Endothelial cell of umbilical vein (primary cell): ENCODE results near the gene FAM193B. TPM values are rescaled to one million over a fixed set of nuclear protein-coding genes. Genes with fewer than 3 reads are reported as not detected.

Experiments used
- BruUV-seq: library from RNA; stranded (reverse); fragments of 400-500 nt; replicated peaks from 2 replicates; lab custom pipeline; 2021; lab: Mats Ljungman, UMichigan
- CTCF ChIA-PET: fragments of 300-600, 350-600 bp; sonication (Branson Sonifier 250); formaldehyde crosslinking; loops from one replicate; lab custom pipeline; 2021; ENCODE audit warnings: antibody characterized with exemption, inconsistent platforms; lab: Charles Lee
- POLR2A ChIA-PET: fragments of 300-600, 350-600 bp; sonication (Branson Sonifier 250); formaldehyde crosslinking; loops from one replicate; lab custom pipeline; 2021; ENCODE audit warnings: antibody characterized with exemption, inconsistent platforms; lab: Charles Lee
- DNase-seq: peaks from one replicate; pipeline ENCODE4 v3.0.0-alpha.2; 2011; ENCODE audit warnings: low read depth, low spot score
- FAIRE-seq: peaks from 2 replicates; lab custom pipeline; 2011; peaks lifted over from hg19 to GRCh38; lab: Jason Lieb, UNC
- H2AFZ ChIP-seq: 2 replicates; pipeline ENCODE4 v1.6.0; 2012; ENCODE audit warnings: low read depth, low read length, control low read depth, inconsistent platforms
- H3K27ac ChIP-seq: 2 replicates; pipeline ENCODE4 v1.5.1; 2011; ENCODE audit warnings: low read depth, mild to moderate bottlenecking, control low read depth, low read length, moderate library complexity; ENCODE audit not compliant: insufficient read depth
- H3K27me3 ChIP-seq, 2 experiments: 2 replicates each; pipeline versions ENCODE4 v1.6.0 to v1.6.1; 2011; ENCODE audit warnings: low read length in 2 of 2, mixed read lengths in 1 of 2; ENCODE audit not compliant: control insufficient read depth in 2 of 2, insufficient read depth in 2 of 2
- H3K36me3 ChIP-seq, 2 experiments: 2 replicates in 1 of 2; 3 replicates in 1 of 2; pipeline ENCODE4 v1.5.1; 2011; ENCODE audit warnings: low read length in 2 of 2, mild to moderate bottlenecking in 1 of 2, moderate library complexity in 1 of 2; ENCODE audit not compliant: control insufficient read depth in 2 of 2, insufficient read depth in 2 of 2; ENCODE audit errors: extremely low read depth in 1 of 2
- H3K4me1 ChIP-seq: 3 replicates; pipeline ENCODE4 v1.5.1; 2011; ENCODE audit warnings: mild to moderate bottlenecking, low read length; ENCODE audit not compliant: control insufficient read depth, insufficient read depth; ENCODE audit errors: extremely low read depth
- H3K4me2 ChIP-seq: 2 replicates; pipeline ENCODE4 v1.6.1; 2011; ENCODE audit warnings: low read length, control low read depth, mixed read lengths; ENCODE audit not compliant: insufficient read depth
- H3K4me3 ChIP-seq, 3 experiments: fragments of 200-600 bp in 1 of 3; sonication (generic), shearing (Covaris generic) in 1 of 3; replicated peaks in 1 of 3; 2 replicates each; pipeline ENCODE4 v1.5.1; 2011 to 2016; ENCODE audit warnings: control low read depth in 3 of 3, low read length in 3 of 3, mild to moderate bottlenecking in 2 of 3, inconsistent platforms in 1 of 3, low read depth in 1 of 3, moderate library complexity in 1 of 3; ENCODE audit not compliant: insufficient read depth in 1 of 3
- H3K79me2 ChIP-seq: 2 replicates; pipeline ENCODE4 v1.6.0; 2012; ENCODE audit warnings: low read length, inconsistent platforms; ENCODE audit not compliant: control insufficient read depth, insufficient read depth
- H3K9ac ChIP-seq: replicated peaks from 2 replicates; pipeline ENCODE3; 2011; ENCODE audit warnings: low read length, control low read depth; ENCODE audit not compliant: insufficient read depth; ENCODE audit errors: extremely low read depth
- H3K9me1 ChIP-seq: replicated peaks from 3 replicates; pipeline ENCODE4 v1.6.0; 2011; ENCODE audit warnings: mild to moderate bottlenecking, low read length; ENCODE audit not compliant: control insufficient read depth, insufficient read depth; ENCODE audit errors: extremely low read depth
- H3K9me3 ChIP-seq: replicated peaks from 2 replicates; pipeline ENCODE4 v1.5.1; 2012; ENCODE audit warnings: low read length, inconsistent platforms; ENCODE audit not compliant: control insufficient read depth, insufficient read depth
- H4K20me1 ChIP-seq: replicated peaks from 2 replicates; pipeline ENCODE3; 2011; ENCODE audit warnings: mild to moderate bottlenecking, low read length; ENCODE audit not compliant: control insufficient read depth, insufficient read depth; ENCODE audit errors: extremely low read depth
- CTCF ChIP-seq, 2 donors: IDR thresholded peaks; 1 replicate in 1 of 2; 2 replicates in 1 of 2; pipeline ENCODE4 v1.5.1; 2011; ENCODE audit warnings: low read length in 2 of 2, mild to moderate bottlenecking in 2 of 2, moderate library complexity in 2 of 2, control low read depth in 1 of 2, inconsistent platforms in 1 of 2, low read depth in 1 of 2; ENCODE audit not compliant: insufficient read depth in 1 of 2; ENCODE audit errors: extremely low read depth in 1 of 2
- EZH2 ChIP-seq: IDR thresholded peaks from 2 replicates; pipeline ENCODE4 v1.6.1; 2012; ENCODE audit warnings: borderline replicate concordance, low read depth, mild to moderate bottlenecking, moderate library complexity, low read length, inconsistent platforms; ENCODE audit not compliant: severe bottlenecking
- FOS ChIP-seq: IDR thresholded peaks from 2 replicates; pipeline ENCODE4 v1.6.1; 2011; ENCODE audit warnings: mild to moderate bottlenecking, low read length, moderate library complexity, borderline replicate concordance; ENCODE audit not compliant: insufficient read depth
- GATA2 ChIP-seq: IDR thresholded peaks from 2 replicates; pipeline ENCODE4 v1.7.0; 2011; ENCODE audit warnings: low read depth, mild to moderate bottlenecking, moderate library complexity, mixed read lengths, low read length; ENCODE audit not compliant: insufficient read length, insufficient read depth
- JUN ChIP-seq: IDR thresholded peaks from 2 replicates; pipeline ENCODE4 v1.6.1; 2011; ENCODE audit warnings: borderline replicate concordance, low read depth; ENCODE audit not compliant: insufficient read length, insufficient read depth
- MAX ChIP-seq: IDR thresholded peaks from 2 replicates; pipeline ENCODE4 v1.6.1; 2011; ENCODE audit not compliant: insufficient read depth, insufficient read length
- MYC ChIP-seq: IDR thresholded peaks from one replicate; pipeline ENCODE4 v1.6.1; 2011; ENCODE audit warnings: mild to moderate bottlenecking, low read depth, low read length
- POLR2A ChIP-seq: IDR thresholded peaks from 2 replicates; pipeline ENCODE4 v1.6.1; 2012; ENCODE audit warnings: low read depth, mild to moderate bottlenecking, control low read depth, low read length
- POLR2AphosphoS5 ChIP-seq: IDR thresholded peaks from 2 replicates; pipeline ENCODE4 v1.6.1; 2012; ENCODE audit warnings: low read depth, mild to moderate bottlenecking, control low read depth, low read length, moderate library complexity; ENCODE audit not compliant: insufficient read depth
- dilution Hi-C: fragments of 300-500 bp; cut with MboI; formaldehyde crosslinking; loops from one replicate; pipeline ENCODE4 v1.15.0; 2019; ENCODE audit warnings: low sequenced_read_pairs; ENCODE audit not compliant: extremely low pct_ligation_motif_present
- intact Hi-C: fragments of 100-400 bp; cut with micrococcal nuclease; formaldehyde crosslinking; loops from one replicate; pipeline ENCODE4 v1.10.0; 2022
- polyA plus RNA-seq, 4 experiments: library from polyadenylated mRNA; depleted of rRNA in 3 of 4; stranded (reverse) in 3 of 4; unstranded in 1 of 4; fragments of >200 nt; gene quantifications; 2 replicates each; pipeline versions ENCODE4 v1.2.1 to v1.2.3, GENCODE V29; 2011 to 2012; ENCODE audit warnings: missing spikeins in 1 of 4
- total RNA-seq: library from RNA; stranded (reverse); gene quantifications from 2 replicates; pipeline ENCODE4 v1.2.3, GENCODE V29; 2021

Gene FAM193B
- total and polyA plus RNA-seq, 2 donors (not counting 3 experiments of a cell fraction or from before 2014, with no cell fraction given): 57.9 to 75.7 TPM

GRCh38 chr5:177516601-177517568 lies 37.5 kb downstream of the FAM193B start, which contains the start of gene DDX41:
DDX41 (minus strand) TSS chr5:177516961; CDS start chr5:177516945, 16 bp downstream.
- Histone ChIP-seq H3K79me2 (peaks cover 14% of the 10 kb centered on the region), H3K4me2 (peak within 1 kb of the TSS; percentile 59), H3K4me3 (peak within 1 kb of the TSS; percentile 26 to 98 (median 51)), H3K9me1 (no peaks in the 10 kb centered on the region), H3K9ac (peak within 1 kb of the TSS; percentile 61), H3K4me1 (peaks cover 8% of the 10 kb centered on the region), H3K36me3 (peaks cover 4 to 47% of the 10 kb centered on the region in 2 experiments), H2AFZ (peak within 1 kb of the TSS; percentile 34), H4K20me1 (no peaks in the 10 kb centered on the region), H3K9me3 (no peaks in the 10 kb centered on the region), H3K27ac (peak within 1 kb of the TSS; percentile 18), H3K27me3 (no peaks in the 10 kb centered on the region)
- dilution Hi-C loops: no loop called here
- intact Hi-C loops: loop anchor here (1.0 kb wide), 3 partner anchors 16 to 37 kb away; partner anchors contain the start of genes FAM193B and PDLIM7
- ChIA-PET CTCF (interaction anchor here (0.8 to 2.1 kb wide), 7 partner anchors 10 to 113 kb away, joined by 3 to 8 read pairs (median 4); no protein-coding TSS in a partner anchor), POLR2A (interaction anchor here (1.2 to 2.1 kb wide), 2 partner anchors 19 to 31 kb away, joined by 3 to 5 read pairs; partner anchors contain the start of gene PDLIM7)
- BruUV-seq: TSS peak; percentile 19
- FAIRE-seq (peak; percentile 100), DNase-seq (peak; percentile 100)
- TF ChIP-seq POLR2AphosphoS5 (peak; percentile 13), EZH2 (no peak), JUN (no peak), GATA2 (peak; percentile 94), MAX (peak; percentile 69), MYC (peak; percentile 17), FOS (no peak), POLR2A (no peak), CTCF (IDR thresholded peaks at IDR 0.05; ENCODE audit: extremely low read depth in 1 of 2, insufficient read depth in 1 of 2, low read depth in 1 of 2, low read length in 2 of 2) (peak in 1 of 2 donors; percentile 5)
